HepG2 (cell line): ENCODE measurements around the gene ARHGAP12. TPM values are rescaled to one million over a fixed set of nuclear protein-coding genes. Genes with fewer than 3 reads are reported as not detected.

Experiments used
- ATAC-seq: fragments of 200-7000 bp; cut with Tn5 transposase; 3 replicates; pipeline ENCODE4 v1.9.1; 2020; ENCODE audit warnings: mild to moderate bottlenecking, moderate library complexity
- BruUV-seq: library from RNA; stranded (reverse); fragments of 400-500 nt; replicated peaks from 2 replicates; lab custom pipeline; 2021; lab: Mats Ljungman, UMichigan
- CTCF ChIA-PET: fragments of 300-600 bp; formaldehyde crosslinking; extraction: SDS; loops from one replicate; lab custom pipeline; 2021; ENCODE audit warnings: low total read pairs, inconsistent platforms, low intra/inter-chr PET ratio; lab: Yijun Ruan, JAX
- POLR2A ChIA-PET: fragments of 350-600 bp; sonication (Branson Sonifier 250); formaldehyde crosslinking; loops from one replicate; lab custom pipeline; 2020; ENCODE audit warnings: antibody characterized with exemption, inconsistent platforms; lab: Yijun Ruan, JAX
- DNase-seq: peaks from one replicate; pipeline ENCODE4 v3.0.0-alpha.2; 2015; ENCODE audit warnings: low spot score
- FAIRE-seq: peaks from 3 replicates; lab custom pipeline; 2011; peaks lifted over from hg19 to GRCh38; lab: Jason Lieb, UNC
- H2AFZ ChIP-seq: one replicate; pipeline ENCODE4 v1.6.1; 2011; ENCODE audit warnings: low read length, inconsistent platforms
- H3K27ac ChIP-seq: fragments of 300-600 bp; 3 replicates; pipeline ENCODE4 v1.8.0; 2011; ENCODE audit warnings: mixed run types, mild to moderate bottlenecking, mixed read lengths, low read length, inconsistent platforms; ENCODE audit not compliant: insufficient read depth; ENCODE audit errors: extremely low read length
- H3K27me3 ChIP-seq, 2 experiments: fragments of 200-600 bp in 1 of 2; 2 replicates in 1 of 2; 3 replicates in 1 of 2; pipeline versions ENCODE4 v1.6.0 to v1.8.0; 2011; ENCODE audit warnings: low read length in 2 of 2, mild to moderate bottlenecking in 2 of 2, moderate library complexity in 2 of 2, inconsistent platforms in 1 of 2; ENCODE audit not compliant: insufficient read depth in 2 of 2, control insufficient read depth in 1 of 2
- H3K36me3 ChIP-seq, 2 experiments: fragments of 200-600 bp in 1 of 2; replicated peaks in 1 of 2; 2 replicates in 1 of 2; 3 replicates in 1 of 2; pipeline versions ENCODE4 v1.5.1 to v1.8.0; 2011; ENCODE audit warnings: low read length in 2 of 2, inconsistent platforms in 1 of 2; ENCODE audit not compliant: insufficient read depth in 2 of 2, control insufficient read depth in 1 of 2
- H3K4me1 ChIP-seq: 2 replicates; pipeline ENCODE4 v1.5.1; 2012; ENCODE audit warnings: low read length, inconsistent platforms; ENCODE audit not compliant: insufficient read depth
- H3K4me2 ChIP-seq: 2 replicates; pipeline ENCODE4 v1.6.0; 2011; ENCODE audit warnings: low read depth, low read length, inconsistent platforms
- H3K4me3 ChIP-seq, 3 experiments: fragments of 200-600 bp in 1 of 3; sonication (generic), shearing (Covaris generic) in 1 of 3; replicated peaks in 1 of 3; 2 replicates each; pipeline ENCODE4 v1.5.1; 2011 to 2016; ENCODE audit warnings: low read length in 3 of 3, inconsistent platforms in 2 of 3, low read depth in 2 of 3, mild to moderate bottlenecking in 2 of 3, control low read depth in 1 of 3, mixed read lengths in 1 of 3; ENCODE audit not compliant: insufficient read depth in 1 of 3
- H3K79me2 ChIP-seq: one replicate; pipeline ENCODE4 v1.6.1; 2011; ENCODE audit warnings: low read length, inconsistent platforms; ENCODE audit not compliant: insufficient read depth
- H3K9ac ChIP-seq: 2 replicates; pipeline ENCODE4 v1.6.0; 2011; ENCODE audit warnings: mild to moderate bottlenecking, low read depth, low read length, inconsistent platforms; ENCODE audit not compliant: insufficient read depth
- H3K9me3 ChIP-seq: 2 replicates; pipeline ENCODE4 v1.5.1; 2012; ENCODE audit warnings: mild to moderate bottlenecking, low read length
- H4K20me1 ChIP-seq: 2 replicates; pipeline ENCODE4 v1.6.0; 2011; ENCODE audit warnings: inconsistent platforms, mild to moderate bottlenecking, low read length, moderate library complexity; ENCODE audit not compliant: insufficient read depth
- AKAP8 ChIP-seq: sonication (generic); formaldehyde crosslinking; IDR thresholded peaks from 2 replicates; pipeline ENCODE4 v1.5.1; 2020; ENCODE audit warnings: mild to moderate bottlenecking, missing genetic modification reagents
- ATAD3A ChIP-seq: sonication (generic); formaldehyde crosslinking; IDR thresholded peaks from 2 replicates; pipeline ENCODE4 v1.4.0; 2020; ENCODE audit warnings: missing genetic modification reagents
- GTF3A ChIP-seq: sonication (generic); formaldehyde crosslinking; conservative IDR thresholded peaks from 2 replicates; pipeline ENCODE4 v1.4.0; 2020; ENCODE audit warnings: mild to moderate bottlenecking, missing genetic modification reagents
- HNRNPLL ChIP-seq: fragments of 200-400 bp; formaldehyde crosslinking; IDR thresholded peaks from 2 replicates; pipeline ENCODE4 v1.6.1; 2017; ENCODE audit warnings: mild to moderate bottlenecking, low read depth, low read length; ENCODE audit not compliant: poor library complexity, severe bottlenecking
- KDM5B ChIP-seq: sonication (generic); formaldehyde crosslinking; IDR thresholded peaks from 2 replicates; pipeline ENCODE4 v1.4.0; 2020; ENCODE audit warnings: missing genetic modification reagents, mild to moderate bottlenecking, borderline replicate concordance
- NCOA5 ChIP-seq: sonication (generic); formaldehyde crosslinking; IDR thresholded peaks from 2 replicates; pipeline ENCODE4 v1.4.0; 2020; ENCODE audit warnings: missing genetic modification reagents
- POGZ ChIP-seq: sonication (generic); formaldehyde crosslinking; IDR thresholded peaks from 2 replicates; pipeline ENCODE4 v1.4.0; 2020; ENCODE audit warnings: mild to moderate bottlenecking, missing genetic modification reagents
- POLR2AphosphoS5 ChIP-seq: IDR thresholded peaks from 2 replicates; pipeline ENCODE4 v1.6.1; 2012; ENCODE audit warnings: low read depth, low read length
- ZFP41 ChIP-seq: sonication (generic); formaldehyde crosslinking; IDR thresholded peaks from 2 replicates; pipeline ENCODE4 v1.4.0; 2020; ENCODE audit warnings: mild to moderate bottlenecking, missing genetic modification reagents, borderline replicate concordance
- ZNF367 ChIP-seq: sonication (generic); formaldehyde crosslinking; IDR thresholded peaks from 2 replicates; pipeline ENCODE4 v1.4.0; 2020; ENCODE audit warnings: missing genetic modification reagents, borderline replicate concordance
- ZNF567 ChIP-seq: sonication (generic); formaldehyde crosslinking; IDR thresholded peaks from 2 replicates; pipeline ENCODE4 v1.8.1; 2023; ENCODE audit warnings: mild to moderate bottlenecking, missing genetic modification reagents, borderline replicate concordance
- ZNF644 ChIP-seq: IDR thresholded peaks from 2 replicates; pipeline ENCODE4 v1.6.1; 2016; ENCODE audit warnings: low read depth
- ZNF75D ChIP-seq: sonication (generic); formaldehyde crosslinking; IDR thresholded peaks from 2 replicates; pipeline ENCODE4 v1.8.1; 2023; ENCODE audit warnings: missing genetic modification reagents, mild to moderate bottlenecking, borderline replicate concordance
- WGBS: methylation state at CpG from one replicate; pipeline ENCODE4 v1.1.6; 2017; ENCODE audit warnings: low lambda C conversion rate; 5-methylcytosine and 5-hydroxymethylcytosine counted together
- in situ Hi-C: cut with HindIII; loops from 2 replicates; pipeline ENCODE4 v1.10.0; 2017; ENCODE audit warnings: low pct_unique_long_range_greater_than_20kb; ENCODE audit not compliant: extremely low pct_ligation_motif_present
- intact Hi-C: fragments of 100-400 bp; cut with micrococcal nuclease; formaldehyde crosslinking; loops from one replicate; pipeline ENCODE4 v1.10.0; 2022; ENCODE audit not compliant: unreplicated experiment
- polyA plus RNA-seq, 8 experiments: library from polyadenylated mRNA; depleted of rRNA in 3 of 8; stranded (reverse) in 7 of 8; unstranded in 1 of 8; fragments of >200 nt; fragmentation: Illumina TruSeq in 4 of 8; extraction: Trizol in 4 of 8; gene quantifications; 2 replicates each; pipeline versions ENCODE4 v1.2.1 to v1.2.3, GENCODE V29; 2011 to 2016; ENCODE audit warnings: low read depth in 4 of 8, missing spikeins in 1 of 8, mixed read lengths in 1 of 8; ENCODE audit not compliant: insufficient read depth in 1 of 8
- total RNA-seq, 5 experiments: library from RNA; depleted of rRNA; stranded (reverse); fragments of >200 nt; fragmentation: Illumina TruSeq; extraction: Trizol; gene quantifications; 2 replicates each; pipeline ENCODE4 v1.2.3, GENCODE V29; 2016; ENCODE audit warnings: low read depth in 1 of 5
- TF ChIP-seq, protein P1 (sequence below): sonication (generic); formaldehyde crosslinking; IDR thresholded peaks from 2 replicates; pipeline ENCODE4 v1.4.0; 2020; ENCODE audit warnings: missing genetic modification reagents; ENCODE audit errors: not compliant biosample characterization
- TF ChIP-seq, protein P2 (sequence below): sonication (generic); formaldehyde crosslinking; IDR thresholded peaks from 2 replicates; pipeline ENCODE4 v1.5.1; 2020; ENCODE audit warnings: mild to moderate bottlenecking, moderate library complexity, missing genetic modification reagents

Gene ARHGAP12
- total and polyA plus RNA-seq, 2 of the 13 experiments (the other 11 are each of a cell fraction or from before 2014, with no cell fraction given) = 25.0 to 54.6 TPM

DNA sequence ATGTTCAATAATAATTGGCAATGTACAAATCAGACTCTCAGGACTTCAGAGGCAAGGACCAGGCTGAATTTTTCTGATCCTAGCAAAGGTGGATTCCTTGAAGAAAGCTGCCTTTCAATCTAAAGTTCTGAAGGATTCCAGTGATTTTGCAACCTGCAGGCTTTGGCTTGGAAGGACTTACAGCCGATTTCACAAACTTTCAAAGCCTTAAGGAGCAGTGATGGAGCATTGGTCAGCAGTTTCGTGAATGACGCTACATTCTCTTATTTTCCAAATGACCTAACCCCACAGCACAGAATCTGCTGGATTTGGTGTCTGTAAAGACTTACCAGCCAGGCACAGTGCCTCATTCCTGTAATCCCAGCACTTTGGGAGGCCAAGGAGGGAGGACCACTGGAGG lies 167.5 kb downstream of the ARHGAP12 start:
- DNase-seq (no peak), ATAC-seq (no peak), FAIRE-seq (no peak)
- in situ Hi-C loops (loop anchor here (25.0 kb wide), 1 partner anchor 974 kb away; no protein-coding TSS in a partner anchor), intact Hi-C loops (no loop called here)
- CTCF ChIA-PET = no interaction called here
- no TSS peak for BruUV-seq
- Histone ChIP-seq H3K4me1 (peaks cover 16% of the 10 kb centered on the region), H3K9ac (no peak overlapping the region), H3K27ac (no peak overlapping the region), H3K4me3 (no peak overlapping the region), H3K36me3 (no peaks in the 10 kb centered on the region), H3K79me2 (no peaks in the 10 kb centered on the region), H2AFZ (no peak overlapping the region), H3K4me2 (no peak overlapping the region), H4K20me1 (no peaks in the 10 kb centered on the region), H3K27me3 (peaks cover 1 to 3% of the 10 kb centered on the region in 2 experiments; a peak in 3 of 5 replicates), H3K9me3 (no peaks in the 10 kb centered on the region)
- TF ChIP-seq ZFP41 (CRISPR knock-in tag) = no peak
- TF ChIP-seq, protein P1, sequence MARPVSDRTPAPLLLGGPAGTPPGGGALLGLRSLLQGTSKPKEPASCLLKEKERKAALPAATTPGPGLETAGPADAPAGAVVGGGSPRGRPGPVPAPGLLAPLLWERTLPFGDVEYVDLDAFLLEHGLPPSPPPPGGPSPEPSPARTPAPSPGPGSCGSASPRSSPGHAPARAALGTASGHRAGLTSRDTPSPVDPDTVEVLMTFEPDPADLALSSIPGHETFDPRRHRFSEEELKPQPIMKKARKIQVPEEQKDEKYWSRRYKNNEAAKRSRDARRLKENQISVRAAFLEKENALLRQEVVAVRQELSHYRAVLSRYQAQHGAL (CRISPR knock-in tag) = no peak
- TF ChIP-seq ZNF75D (CRISPR knock-in tag) = no peak
- POLR2A ChIA-PET = no interaction called here
- WGBS = 83% methylated on average over 3 of the region's 3 CpGs

DNA sequence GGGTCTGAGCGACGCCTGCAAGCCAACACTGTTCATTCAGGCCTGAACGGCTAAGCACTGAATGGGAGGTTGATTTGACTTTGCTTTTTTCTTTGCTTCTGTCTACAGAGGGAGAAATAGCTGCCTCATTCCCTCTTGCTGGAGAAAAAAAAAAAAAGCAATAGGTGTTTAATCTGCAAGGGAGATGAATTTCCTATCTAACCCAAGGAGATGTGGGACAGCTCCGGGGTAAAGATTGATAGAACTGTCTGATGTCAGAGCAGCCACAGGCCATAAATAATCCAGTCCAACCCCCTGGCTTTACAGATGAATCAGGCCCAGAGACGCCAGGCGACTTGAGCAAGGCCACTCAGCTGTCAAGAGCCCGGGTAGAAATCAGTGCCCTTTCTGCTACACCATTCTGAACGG lies 168.0 kb downstream of the ARHGAP12 start:
- peaks cover 16% of the 10 kb centered on the region for H3K4me1 ChIP-seq
- WGBS = 78% methylated on average over 8 of the region's 8 CpGs
- H3K27me3 ChIP-seq = peaks cover 1 to 3% of the 10 kb centered on the region in 2 experiments; a peak in 3 of 5 replicates
- no peak for DNase-seq
- no peaks in the 10 kb centered on the region for H4K20me1 ChIP-seq
- in situ Hi-C loops = loop anchor here (25.0 kb wide), 1 partner anchor 973 kb away; no protein-coding TSS in a partner anchor
- peak overlapping the region; percentile 47 to 85 (median 51); a peak in 5 of 6 replicates for H3K4me3 ChIP-seq
- H3K79me2 ChIP-seq = no peaks in the 10 kb centered on the region
- peak overlapping the region; percentile 44 for H2AFZ ChIP-seq
- ChIA-PET CTCF (no interaction called here), POLR2A (no interaction called here)
- intact Hi-C loops = no loop called here
- H3K9me3 ChIP-seq = no peaks in the 10 kb centered on the region
- no peak for TF ChIP-seq ZNF644
- TF ChIP-seq GTF3A (CRISPR knock-in tag) = no peak
- no peak for TF ChIP-seq AKAP8 (CRISPR knock-in tag)
- no peak for TF ChIP-seq POGZ (CRISPR knock-in tag)
- TF ChIP-seq HNRNPLL = no peak
- TF ChIP-seq ZNF567 (CRISPR knock-in tag) = no peak
- TF ChIP-seq ZNF367 (CRISPR knock-in tag) = no peak
- no peak for TF ChIP-seq KDM5B
- TF ChIP-seq, protein P2, sequence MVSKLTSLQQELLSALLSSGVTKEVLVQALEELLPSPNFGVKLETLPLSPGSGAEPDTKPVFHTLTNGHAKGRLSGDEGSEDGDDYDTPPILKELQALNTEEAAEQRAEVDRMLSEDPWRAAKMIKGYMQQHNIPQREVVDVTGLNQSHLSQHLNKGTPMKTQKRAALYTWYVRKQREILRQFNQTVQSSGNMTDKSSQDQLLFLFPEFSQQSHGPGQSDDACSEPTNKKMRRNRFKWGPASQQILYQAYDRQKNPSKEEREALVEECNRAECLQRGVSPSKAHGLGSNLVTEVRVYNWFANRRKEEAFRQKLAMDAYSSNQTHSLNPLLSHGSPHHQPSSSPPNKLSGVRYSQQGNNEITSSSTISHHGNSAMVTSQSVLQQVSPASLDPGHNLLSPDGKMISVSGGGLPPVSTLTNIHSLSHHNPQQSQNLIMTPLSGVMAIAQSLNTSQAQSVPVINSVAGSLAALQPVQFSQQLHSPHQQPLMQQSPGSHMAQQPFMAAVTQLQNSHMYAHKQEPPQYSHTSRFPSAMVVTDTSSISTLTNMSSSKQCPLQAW (CRISPR knock-in tag) = no peak
- TF ChIP-seq NCOA5 (CRISPR knock-in tag) = no peak
- TF ChIP-seq ATAD3A (CRISPR knock-in tag) = no peak
- TF ChIP-seq POLR2AphosphoS5 = no peak
- H3K9ac ChIP-seq = no peak overlapping the region
- H3K27ac ChIP-seq = no peak overlapping the region
- no peak for FAIRE-seq
- ATAC-seq = no peak
- peak overlapping the region; percentile 95 for H3K4me2 ChIP-seq
- no TSS peak for BruUV-seq
- no peaks in the 10 kb centered on the region for H3K36me3 ChIP-seq
